ENCODE data around the gene SERTM2.
"Not testable (repeated sequence)": the region's sequence is repeated elsewhere in the genome, so short reads cannot be mapped to it uniquely, and the experiment has no call there.

Gene SERTM2

GRCh38 chrX:111511477-111511876 is at the start of gene SERTM2:
Gene SERTM2 (plus strand): TSS chrX:111511645. CDS start chrX:111518858, 7,213 bp downstream.
- DNase-seq: no peak

GRCh38 chrX:111465669-111466068 is 45.8 kb upstream of the SERTM2 start:
- DNase-seq: no peak

- DNase-seq: no peak
These were observed 43.5 kb upstream of the SERTM2 start for GRCh38 chrX:111467896-111468295.

GRCh38 chrX:111470681-111471403 is 40.6 kb upstream of the SERTM2 start:
- DNase-seq: no peak

- no peak for DNase-seq
These were observed 29.5 kb upstream of the SERTM2 start for GRCh38 chrX:111481896-111482295.

GRCh38 chrX:111483135-111483534 is 28.3 kb upstream of the SERTM2 start:
- DNase-seq: no peak

- DNase-seq: no peak
These were observed 27.6 kb upstream of the SERTM2 start for GRCh38 chrX:111483881-111484280.

- no peak for DNase-seq
These were observed 20.8 kb upstream of the SERTM2 start for GRCh38 chrX:111490688-111491087.

GRCh38 chrX:111492085-111492484 is 19.4 kb upstream of the SERTM2 start:
- DNase-seq: no peak

- no peak for DNase-seq
These were observed 12.8 kb upstream of the SERTM2 start for GRCh38 chrX:111498538-111499103.

GRCh38 chrX:111503485-111503993 is 7.9 kb upstream of the SERTM2 start:
- DNase-seq: no peak

- DNase-seq: no peak
These were observed 6.5 kb upstream of the SERTM2 start for GRCh38 chrX:111504941-111505340.

GRCh38 chrX:111505783-111506182 is 5.7 kb upstream of the SERTM2 start:
- no peak for DNase-seq

- no peak for DNase-seq
These were observed 4.6 kb upstream of the SERTM2 start for GRCh38 chrX:111506826-111507225.

GRCh38 chrX:111507933-111508332 is 3.5 kb upstream of the SERTM2 start:
- DNase-seq: no peak

GRCh38 chrX:111515298-111515697 is 3.9 kb downstream of the SERTM2 start:
- DNase-seq: no peak

- no peak for DNase-seq
These were observed 7.2 kb downstream of the SERTM2 start for GRCh38 chrX:111518667-111519066.

- no peak for DNase-seq
These were observed 7.8 kb downstream of the SERTM2 start for GRCh38 chrX:111519215-111519614.

GRCh38 chrX:111520506-111520905 is 9.1 kb downstream of the SERTM2 start:
- DNase-seq: no peak

- DNase-seq: no peak
These were observed 9.7 kb downstream of the SERTM2 start for GRCh38 chrX:111521169-111521568.

GRCh38 chrX:111543212-111543741 is 31.8 kb downstream of the SERTM2 start:
- no peak for DNase-seq

- DNase-seq: not testable (repeated sequence)
These were observed 37.8 kb downstream of the SERTM2 start for GRCh38 chrX:111549235-111549634.

- DNase-seq: no peak
These were observed 44.0 kb downstream of the SERTM2 start for GRCh38 chrX:111555406-111555958.

- no peak for DNase-seq
These were observed 49.4 kb downstream of the SERTM2 start for GRCh38 chrX:111560801-111561200.
